K562 (cell line): Measurements from ENCODE around the gene INPP5K. TPM values are rescaled to one million over a fixed set of nuclear protein-coding genes. Genes with fewer than 3 reads are reported as not detected.

Experiments used
- BRCA1 ChIP-seq, 2 experiments: fragments of 450-650 bp in 1 of 2; sonication (generic) in 1 of 2; formaldehyde crosslinking in 1 of 2; IDR thresholded peaks; 2 replicates each; pipeline versions ENCODE4 v1.5.0 to v1.6.1; 2017 to 2020; ENCODE audit warnings: mild to moderate bottlenecking in 1 of 2, missing genetic modification reagents in 1 of 2
- BRF2 ChIP-seq: IDR thresholded peaks from 3 replicates; pipeline ENCODE4 v1.6.1; 2011; ENCODE audit warnings: borderline replicate concordance, mild to moderate bottlenecking; ENCODE audit not compliant: insufficient read length, insufficient read depth
- CEBPG ChIP-seq, 3 experiments: fragments of 200-800 bp in 1 of 3; sonication (Bioruptor generic) in 1 of 3; sonication (generic) in 1 of 3; formaldehyde crosslinking in 1 of 3; IDR thresholded peaks in 2 of 3; conservative IDR thresholded peaks in 1 of 3; 2 replicates each; pipeline versions ENCODE4 v1.6.1 to v1.8.0; 2016 to 2022; ENCODE audit warnings: missing compliant biosample characterization in 2 of 3, missing genetic modification characterization in 2 of 3, mild to moderate bottlenecking in 1 of 3, missing genetic modification reagents in 1 of 3
- E2F5 ChIP-seq: sonication (generic); formaldehyde crosslinking; IDR thresholded peaks from 2 replicates; pipeline ENCODE4 v1.8.0; 2022; ENCODE audit warnings: mild to moderate bottlenecking, missing genetic modification reagents
- MECOM ChIP-seq: fragments of 250-450 bp; sonication (Bioruptor Pico); IDR thresholded peaks from 2 replicates; pipeline ENCODE4 v1.8.0; 2022; ENCODE audit warnings: inconsistent platforms
- PATZ1 ChIP-seq: fragments of 250-450 bp; sonication (Bioruptor Pico); IDR thresholded peaks from 2 replicates; pipeline ENCODE4 v1.5.0; 2020; ENCODE audit warnings: mild to moderate bottlenecking, borderline replicate concordance
- RBFOX2 ChIP-seq: fragments of 200-400 bp; formaldehyde crosslinking; IDR thresholded peaks from 2 replicates; pipeline ENCODE4 v1.6.1; 2017; ENCODE audit warnings: low read depth, mild to moderate bottlenecking, low read length, moderate library complexity
- ZBTB11 ChIP-seq, 3 experiments: fragments of 200-800 bp in 1 of 3; fragments of 250-450 bp in 1 of 3; fragments of 450-650 bp in 1 of 3; sonication (Bioruptor Pico) in 1 of 3; sonication (Bioruptor generic) in 1 of 3; formaldehyde crosslinking in 1 of 3; IDR thresholded peaks; 2 replicates each; pipeline versions ENCODE4 v1.6.1 to v1.8.0; 2016 to 2022; ENCODE audit warnings: mild to moderate bottlenecking in 2 of 3, missing genetic modification characterization in 2 of 3, missing compliant biosample characterization in 1 of 3, moderate library complexity in 1 of 3
- ZNF165 ChIP-seq: fragments of 250-450 bp; sonication (Bioruptor Pico); IDR thresholded peaks from 2 replicates; pipeline ENCODE4 v1.4.0; 2020; ENCODE audit warnings: borderline replicate concordance
- ZNF41 ChIP-seq: fragments of 250-450 bp; sonication (Bioruptor Pico); conservative IDR thresholded peaks from 2 replicates; pipeline ENCODE4 v1.4.0; 2020; ENCODE audit warnings: mild to moderate bottlenecking
- ZNF76 ChIP-seq: fragments of 250-450 bp; sonication (Bioruptor Pico); IDR thresholded peaks from 2 replicates; pipeline ENCODE4 v1.4.0; 2020; ENCODE audit warnings: mild to moderate bottlenecking, moderate library complexity, borderline replicate concordance
- ZNF778 ChIP-seq: fragments of 450-650 bp; formaldehyde crosslinking; IDR thresholded peaks from 2 replicates; pipeline ENCODE4 v1.4.0; 2020; ENCODE audit warnings: mild to moderate bottlenecking, moderate library complexity
- polyA plus RNA-seq, 8 experiments: library from polyadenylated mRNA; depleted of rRNA in 4 of 8; stranded (reverse) in 5 of 8; unstranded in 3 of 8; fragments of >200 nt; fragmentation: Nextera tagmentation in 2 of 8; fragmentation: Illumina TruSeq in 1 of 8; extraction: Ambion mirVana in 2 of 8; extraction: Trizol in 1 of 8; gene quantifications; 2 replicates each; pipeline versions ENCODE4 v1.2.1 to v1.2.3, GENCODE V29; 2011 to 2014; ENCODE audit warnings: inconsistent platforms in 1 of 8, missing spikeins in 1 of 8
- total RNA-seq, 7 experiments: library from RNA; depleted of rRNA in 6 of 7; stranded (reverse); fragments of >200 nt in 6 of 7; fragmentation: Illumina TruSeq in 2 of 7; extraction: Trizol in 2 of 7; gene quantifications; 2 replicates each; pipeline versions ENCODE4 v1.2.1 to v1.2.3, GENCODE V29; 2011 to 2021; ENCODE audit warnings: low replicate concordance in 1 of 7
- TF ChIP-seq, protein P1 (sequence below), 3 experiments: IDR thresholded peaks in 2 of 3; conservative IDR thresholded peaks in 1 of 3; 2 replicates each; pipeline ENCODE4 v1.5.1; 2011 to 2012; ENCODE audit warnings: low read length in 3 of 3, mild to moderate bottlenecking in 3 of 3, control low read depth in 2 of 3, improper control_type of control experiment in 1 of 3, inconsistent platforms in 1 of 3, low read depth in 1 of 3, mixed read lengths in 1 of 3, moderate library complexity in 1 of 3; ENCODE audit not compliant: insufficient read depth in 2 of 3
- TF ChIP-seq, protein P2 (sequence below): fragments of 250-450 bp; sonication (Bioruptor Pico); IDR thresholded peaks from 2 replicates; pipeline ENCODE4 v1.5.0; 2021

The INPP5K gene
- total and polyA plus RNA-seq, 9 of the 15 experiments (the other 6 are each of a cell fraction or from before 2014, with no cell fraction given): 0.63 to 15.1 (median 10.1) TPM

DNA sequence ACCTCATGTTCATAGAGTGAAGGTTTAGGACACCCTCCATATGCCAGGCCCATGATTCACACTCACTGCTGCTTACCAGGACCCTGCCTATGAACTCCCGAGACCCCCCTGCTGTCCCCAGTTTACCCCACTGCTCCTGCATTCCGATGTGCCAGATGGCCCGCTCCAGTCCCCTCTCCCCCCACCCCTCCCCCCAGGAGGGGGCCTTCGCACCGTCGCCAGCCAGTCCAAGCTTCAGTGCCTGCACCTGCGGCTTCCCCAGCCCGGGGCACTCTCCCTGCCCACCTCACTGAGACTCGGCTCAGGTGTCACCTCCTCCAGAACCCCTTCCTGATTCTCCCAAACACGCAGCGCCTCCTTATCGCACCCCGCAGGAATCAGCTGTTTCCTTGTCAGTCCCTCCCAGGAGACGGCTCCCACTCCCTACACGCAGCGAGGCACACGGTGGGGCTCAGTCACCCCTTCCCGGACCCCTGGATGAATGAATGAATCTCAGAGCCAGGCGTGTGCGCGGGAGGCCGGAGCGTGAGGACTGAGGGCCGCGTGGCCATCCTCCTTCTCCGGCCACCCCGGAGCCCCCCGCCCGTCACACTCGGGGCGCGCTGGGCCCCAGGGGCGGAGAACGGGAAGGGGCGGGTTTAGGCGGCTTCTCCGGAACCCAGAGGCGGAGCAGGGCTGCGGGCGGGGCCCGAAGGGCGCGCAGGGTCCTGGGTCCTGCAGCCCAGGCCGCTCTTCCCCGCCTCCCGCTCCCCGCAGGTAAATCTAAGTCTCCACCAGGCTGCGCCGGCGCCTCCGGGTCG is 25.6 kb downstream of the INPP5K start (continued):
- TF ChIP-seq, protein P1, sequence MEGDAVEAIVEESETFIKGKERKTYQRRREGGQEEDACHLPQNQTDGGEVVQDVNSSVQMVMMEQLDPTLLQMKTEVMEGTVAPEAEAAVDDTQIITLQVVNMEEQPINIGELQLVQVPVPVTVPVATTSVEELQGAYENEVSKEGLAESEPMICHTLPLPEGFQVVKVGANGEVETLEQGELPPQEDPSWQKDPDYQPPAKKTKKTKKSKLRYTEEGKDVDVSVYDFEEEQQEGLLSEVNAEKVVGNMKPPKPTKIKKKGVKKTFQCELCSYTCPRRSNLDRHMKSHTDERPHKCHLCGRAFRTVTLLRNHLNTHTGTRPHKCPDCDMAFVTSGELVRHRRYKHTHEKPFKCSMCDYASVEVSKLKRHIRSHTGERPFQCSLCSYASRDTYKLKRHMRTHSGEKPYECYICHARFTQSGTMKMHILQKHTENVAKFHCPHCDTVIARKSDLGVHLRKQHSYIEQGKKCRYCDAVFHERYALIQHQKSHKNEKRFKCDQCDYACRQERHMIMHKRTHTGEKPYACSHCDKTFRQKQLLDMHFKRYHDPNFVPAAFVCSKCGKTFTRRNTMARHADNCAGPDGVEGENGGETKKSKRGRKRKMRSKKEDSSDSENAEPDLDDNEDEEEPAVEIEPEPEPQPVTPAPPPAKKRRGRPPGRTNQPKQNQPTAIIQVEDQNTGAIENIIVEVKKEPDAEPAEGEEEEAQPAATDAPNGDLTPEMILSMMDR (IDR thresholded peaks at IDR 0.05 in 2 of 3, conservative IDR thresholded peaks at IDR 0.05 in 1 of 3; ENCODE audit: insufficient read depth in 2 of 3, low read depth in 1 of 3, low read length in 3 of 3): no peak
- TF ChIP-seq BRCA1 (IDR thresholded peaks at IDR 0.05): no peak
- no peak for TF ChIP-seq BRCA1 (CRISPR knock-in tag; IDR thresholded peaks at IDR 0.05)
- TF ChIP-seq ZBTB11 (CRISPR knock-in tag; IDR thresholded peaks at IDR 0.05): peak in 1 of 3 experiments; percentile 46; a peak in 1 of 6 replicates
- no peak for TF ChIP-seq PATZ1 (CRISPR knock-in tag)
- TF ChIP-seq ZNF165: no peak
- TF ChIP-seq MECOM (CRISPR knock-in tag): no peak
- no peak for TF ChIP-seq BRF2
- no peak for TF ChIP-seq CEBPG (CRISPR knock-in tag; IDR thresholded peaks at IDR 0.05)
- TF ChIP-seq CEBPG (tag; conservative IDR thresholded peaks at IDR 0.05 in 1 of 2, IDR thresholded peaks at IDR 0.05 in 1 of 2): no peak
- no peak for TF ChIP-seq ZNF76 (CRISPR knock-in tag)
- TF ChIP-seq, protein P2, sequence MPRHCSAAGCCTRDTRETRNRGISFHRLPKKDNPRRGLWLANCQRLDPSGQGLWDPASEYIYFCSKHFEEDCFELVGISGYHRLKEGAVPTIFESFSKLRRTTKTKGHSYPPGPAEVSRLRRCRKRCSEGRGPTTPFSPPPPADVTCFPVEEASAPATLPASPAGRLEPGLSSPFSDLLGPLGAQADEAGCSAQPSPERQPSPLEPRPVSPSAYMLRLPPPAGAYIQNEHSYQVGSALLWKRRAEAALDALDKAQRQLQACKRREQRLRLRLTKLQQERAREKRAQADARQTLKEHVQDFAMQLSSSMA: no peak
- no peak for TF ChIP-seq ZNF778 (CRISPR knock-in tag)
- peak; percentile 81 for TF ChIP-seq RBFOX2
- no peak for TF ChIP-seq E2F5 (CRISPR knock-in tag)
- TF ChIP-seq ZNF41 (CRISPR knock-in tag): no peak
